BLaER1 treated with 17β-estradiol and CSF1 and Interleukin-3, amounts not matched to agents 10 nM and 100 nM (cell line): ENCODE data around the gene EEF1AKMT2.

ENCODE experiments used
- H3K27ac ChIP-seq, 11 experiments: shearing (Covaris generic); formaldehyde crosslinking; 2 replicates each; pipeline ENCODE4 v1.8.1; 2022
- H3K27me3 ChIP-seq, 11 experiments: shearing (Covaris generic); formaldehyde crosslinking; 2 replicates each; pipeline ENCODE4 v1.8.1; 2022
- H3K36me3 ChIP-seq, 11 experiments: shearing (Covaris generic); formaldehyde crosslinking; 2 replicates each; pipeline ENCODE4 v1.8.1; 2022
- H3K4me1 ChIP-seq, 10 experiments: shearing (Covaris generic); formaldehyde crosslinking; 2 replicates each; pipeline ENCODE4 v1.8.1; 2022
- H3K4me2 ChIP-seq, 11 experiments: shearing (Covaris generic); formaldehyde crosslinking; 2 replicates each; pipeline ENCODE4 v1.8.1; 2022
- H3K4me3 ChIP-seq, 10 experiments: shearing (Covaris generic); formaldehyde crosslinking; 2 replicates each; pipeline ENCODE4 v1.8.1; 2022
- H3K9ac ChIP-seq, 11 experiments: shearing (Covaris generic); formaldehyde crosslinking; 2 replicates each; pipeline ENCODE4 v1.8.1; 2022
- H3K9me3 ChIP-seq, 11 experiments: shearing (Covaris generic); formaldehyde crosslinking; replicated peaks in 1 of 11; 2 replicates each; pipeline ENCODE4 v1.8.1; 2022
- H4K20me1 ChIP-seq, 11 experiments: shearing (Covaris generic); formaldehyde crosslinking; 2 replicates each; pipeline ENCODE4 v1.8.1; 2022
- Cebpa-rat ChIP-seq, 11 experiments: shearing (Covaris generic); IDR thresholded peaks; 2 replicates each; pipeline ENCODE4 v1.8.1; 2022

The EEF1AKMT2 gene

DNA sequence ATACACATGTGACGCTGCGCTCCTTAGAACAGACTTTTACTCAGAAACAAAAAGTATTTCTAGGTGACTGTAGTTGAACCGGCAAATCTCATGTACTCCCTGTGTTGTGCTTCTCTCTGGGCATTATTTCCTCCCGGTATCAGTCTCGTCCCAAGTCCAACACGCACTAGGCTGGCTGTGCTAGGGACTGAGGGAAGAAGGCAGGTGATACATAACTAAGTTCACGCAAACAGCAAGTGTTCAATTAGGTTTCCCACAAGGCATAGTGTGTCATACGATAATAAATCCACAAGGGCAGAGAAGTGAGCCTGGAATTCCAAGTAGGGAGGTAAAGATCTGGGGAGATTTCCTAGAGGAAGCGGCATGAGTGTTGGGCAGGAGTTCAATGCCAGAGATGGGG is 67.9 kb downstream of the EEF1AKMT2 start:
- H3K4me2 ChIP-seq = peak overlapping the region; percentile 79 to 92 (median 86)
- H4K20me1 ChIP-seq = peaks cover 0 to 54% (median 31%) of the 10 kb centered on the region in 11 experiments; a peak in 14 of 22 replicates
- no peak for TF ChIP-seq Cebpa-rat (IDR thresholded peaks at IDR 0.05)
- peaks cover 96 to 100% (median 99%) of the 10 kb centered on the region in 10 experiments for H3K4me1 ChIP-seq
- no peaks in the 10 kb centered on the region for H3K9me3 ChIP-seq
- H3K9ac ChIP-seq = peak overlapping the region; percentile 63 to 77 (median 68)
- peaks cover 0 to 16% (median 0%) of the 10 kb centered on the region in 11 experiments; a peak in 4 of 22 replicates for H3K36me3 ChIP-seq
- H3K27ac ChIP-seq = peak overlapping the region; percentile 59 to 93 (median 76)
- 0 out of 20 replicates have a peak overlapping the region, but pooled peaks of 1 of the 10 experiments have one; percentile 1 for H3K4me3 ChIP-seq
- H3K27me3 ChIP-seq = no peaks in the 10 kb centered on the region

DNA sequence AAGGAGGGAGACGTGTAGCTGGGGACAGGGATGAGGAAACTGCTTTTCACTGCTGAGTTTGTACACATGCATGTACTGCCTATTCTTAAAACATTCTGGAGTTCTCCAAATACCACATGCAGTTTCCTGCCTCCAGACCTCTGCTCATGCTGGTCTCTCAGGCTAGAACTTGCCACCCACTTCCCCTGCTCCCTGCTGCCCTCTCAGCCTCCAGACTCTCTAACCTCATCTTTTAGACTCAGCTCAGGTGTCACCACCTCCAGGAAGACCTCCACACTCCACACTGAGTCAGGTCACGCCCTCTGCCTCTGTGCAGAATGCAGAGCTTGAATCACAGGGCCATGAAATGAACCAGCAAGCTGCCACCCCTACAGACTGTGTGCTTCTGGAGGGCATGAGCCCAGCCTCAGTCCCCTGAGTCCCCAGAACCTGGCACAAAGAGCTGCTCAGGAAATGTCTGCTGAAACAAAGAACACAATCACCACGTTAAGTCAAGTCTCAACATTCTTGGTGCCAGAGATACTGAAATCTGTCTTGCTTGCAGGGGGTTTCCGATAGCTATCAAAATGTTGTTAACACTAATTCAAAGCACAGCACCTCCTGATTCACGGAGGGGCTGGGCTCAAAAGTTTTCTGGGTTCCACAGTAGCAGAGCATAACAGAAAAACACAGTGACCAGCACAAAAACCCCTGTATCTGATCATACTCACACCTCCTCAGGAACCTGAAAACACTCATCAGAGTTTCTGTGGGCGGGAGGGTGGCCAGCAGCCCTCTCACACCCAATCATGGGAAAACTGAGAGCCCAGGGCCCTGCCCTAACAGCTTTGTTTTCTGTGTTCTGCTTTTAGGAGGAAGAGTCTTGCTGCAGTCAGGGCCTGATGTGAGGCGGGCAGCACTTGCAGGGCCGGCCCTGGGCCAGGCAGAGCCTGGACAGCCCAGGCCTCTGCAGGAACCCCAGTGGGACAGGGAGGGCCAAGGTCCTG is 68.6 kb downstream of the EEF1AKMT2 start:
- Histone ChIP-seq H3K9me3 (no peaks in the 10 kb centered on the region), H3K4me1 (peaks cover 96 to 100% (median 99%) of the 10 kb centered on the region in 10 experiments), H3K9ac (peak overlapping the region; percentile 63 to 77 (median 68)), H4K20me1 (peaks cover 0 to 56% (median 35%) of the 10 kb centered on the region in 11 experiments; a peak in 14 of 22 replicates), H3K4me3 (peak overlapping the region in 1 of 10 experiments; percentile 1; a peak in 1 of 20 replicates), H3K4me2 (peak overlapping the region; percentile 79 to 92 (median 86)), H3K27me3 (no peaks in the 10 kb centered on the region), H3K27ac (peak overlapping the region; percentile 59 to 93 (median 76)), H3K36me3 (peaks cover 0 to 16% (median 0%) of the 10 kb centered on the region in 11 experiments; a peak in 4 of 22 replicates)
- TF ChIP-seq Cebpa-rat (IDR thresholded peaks at IDR 0.05) = no peak

DNA sequence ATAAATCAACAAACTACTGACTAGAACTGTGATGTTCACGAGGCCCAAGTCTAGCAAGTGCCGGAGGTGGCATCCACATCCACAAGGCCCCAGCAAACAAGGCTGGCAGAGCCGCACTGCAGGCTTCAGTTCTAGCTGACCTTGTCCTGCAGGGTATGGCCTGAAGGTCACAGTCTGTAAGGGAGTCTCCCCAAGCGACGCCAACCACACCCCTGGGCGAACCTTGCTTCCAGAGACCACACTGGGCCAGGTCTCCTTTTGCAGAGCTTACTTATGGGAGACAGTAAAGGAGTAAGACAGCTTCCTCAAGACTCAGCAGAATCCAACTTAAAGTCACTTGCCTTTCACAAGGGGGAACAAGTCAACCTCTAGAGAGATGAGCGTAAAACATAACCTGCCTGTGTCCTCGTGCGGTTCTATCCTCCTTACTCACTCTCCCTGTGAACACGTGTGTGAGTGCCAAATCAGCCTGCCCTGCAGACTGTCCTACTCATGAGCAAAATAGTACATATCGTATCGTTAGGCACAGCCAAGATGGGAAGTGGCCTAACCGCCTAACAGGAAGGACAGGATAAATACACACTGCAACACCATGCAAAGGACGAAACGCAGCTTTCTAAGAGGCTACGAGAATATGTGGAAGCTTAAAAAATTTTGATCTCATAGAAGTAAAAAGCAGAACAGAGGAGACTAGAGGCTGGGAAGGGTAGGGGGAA is 70.2 kb downstream of the EEF1AKMT2 start:
- H3K36me3 ChIP-seq = peaks cover 0 to 16% (median 4%) of the 10 kb centered on the region in 11 experiments; a peak in 8 of 22 replicates
- H4K20me1 ChIP-seq = peaks cover 0 to 69% (median 42%) of the 10 kb centered on the region in 11 experiments; a peak in 16 of 22 replicates
- H3K4me1 ChIP-seq = peaks cover 97 to 100% (median 98%) of the 10 kb centered on the region in 10 experiments
- H3K27ac ChIP-seq = peak overlapping the region; percentile 59 to 93 (median 76); a peak in 21 of 22 replicates
- TF ChIP-seq Cebpa-rat (IDR thresholded peaks at IDR 0.05) = no peak
- H3K27me3 ChIP-seq = no peaks in the 10 kb centered on the region
- H3K4me3 ChIP-seq = no peak overlapping the region
- H3K4me2 ChIP-seq = peak overlapping the region; percentile 79 to 92 (median 86)
- H3K9ac ChIP-seq = peak overlapping the region; percentile 63 to 77 (median 68); a peak in 21 of 22 replicates
- no peaks in the 10 kb centered on the region for H3K9me3 ChIP-seq

DNA sequence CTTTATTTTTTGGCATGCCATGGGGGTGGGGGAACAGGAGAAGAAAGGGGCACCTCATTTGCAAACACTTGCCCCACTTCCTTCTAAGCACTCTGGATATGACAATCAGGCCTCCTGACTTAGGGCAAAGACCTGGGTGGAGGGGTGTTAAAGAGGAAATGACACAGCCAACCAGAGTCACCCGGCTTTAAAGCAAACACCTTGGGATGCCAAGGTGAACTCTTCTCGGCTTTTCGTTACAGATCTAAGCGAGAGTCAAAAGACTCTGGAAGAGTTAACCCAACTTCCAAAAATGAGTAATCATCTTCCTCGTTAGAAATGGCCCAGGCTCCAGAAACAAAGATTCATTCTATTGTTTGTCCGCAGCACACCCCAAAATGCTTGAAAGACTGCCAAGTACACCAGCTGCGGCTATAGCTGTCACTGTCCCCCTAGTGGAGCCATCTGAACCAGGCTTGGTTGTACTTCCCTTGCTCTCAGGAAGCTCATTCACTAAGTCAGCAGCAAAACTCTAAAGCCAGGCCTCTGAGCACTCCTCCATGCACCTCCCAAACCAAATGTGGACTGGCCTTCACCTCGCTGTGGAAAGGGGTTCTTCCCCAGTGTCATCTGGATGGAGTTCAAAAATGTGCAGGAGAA is 72.4 kb downstream of the EEF1AKMT2 start:
- no peak for TF ChIP-seq Cebpa-rat (IDR thresholded peaks at IDR 0.05)
- Histone ChIP-seq H3K9ac (peak overlapping the region in 6 of 11 experiments; percentile 4 to 51 (median 32); a peak in 7 of 22 replicates), H3K4me1 (peaks cover 75 to 98% (median 96%) of the 10 kb centered on the region in 10 experiments), H3K4me2 (peak overlapping the region; percentile 58 to 91 (median 77)), H3K27ac (peak overlapping the region; percentile 23 to 70 (median 44); a peak in 17 of 22 replicates), H3K9me3 (no peaks in the 10 kb centered on the region), H3K27me3 (no peaks in the 10 kb centered on the region), H4K20me1 (peaks cover 0 to 74% (median 56%) of the 10 kb centered on the region in 11 experiments; a peak in 18 of 22 replicates), H3K36me3 (peaks cover 0 to 15% (median 0%) of the 10 kb centered on the region in 11 experiments; a peak in 8 of 22 replicates), H3K4me3 (no peak overlapping the region)

DNA sequence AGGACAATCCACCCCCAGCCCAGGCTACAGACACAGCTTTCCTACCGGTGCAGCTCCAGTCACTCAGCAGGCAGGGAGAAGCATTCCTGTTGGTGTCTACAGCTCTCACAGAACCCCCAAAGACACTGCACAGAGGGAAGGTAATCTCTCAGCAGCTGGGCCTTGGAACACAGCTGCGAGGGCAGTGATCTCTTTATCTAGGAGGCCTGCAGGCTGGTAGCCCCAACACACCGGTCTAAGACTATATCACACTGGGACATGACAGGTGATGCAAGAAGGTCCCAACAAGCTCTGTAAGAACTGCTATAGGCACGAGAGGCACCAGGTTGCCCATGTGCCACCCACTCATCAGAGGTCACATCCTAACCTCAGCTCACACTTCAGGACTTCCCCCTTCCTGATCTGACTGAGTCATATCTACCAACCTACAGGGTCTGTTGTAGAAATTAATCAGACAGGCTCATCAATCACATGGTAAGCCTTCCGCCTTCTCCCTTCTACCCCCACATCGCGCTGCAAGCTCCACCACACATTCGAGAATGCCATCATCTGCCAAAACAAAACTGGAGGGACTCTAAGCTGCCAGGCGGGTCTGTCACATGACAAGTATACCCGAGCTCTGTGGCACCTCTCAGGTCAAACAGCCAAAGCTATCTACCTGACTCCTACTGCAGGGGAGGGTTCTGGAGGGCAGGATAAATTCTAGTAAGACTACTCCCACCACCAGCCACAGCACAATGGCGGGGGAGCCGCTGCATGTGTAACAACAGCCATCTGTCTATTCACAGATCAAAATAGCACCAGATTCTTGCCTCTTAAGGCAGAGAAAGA is 73.6 kb downstream of the EEF1AKMT2 start:
- TF ChIP-seq Cebpa-rat (IDR thresholded peaks at IDR 0.05) = 0 out of 22 replicates have a peak, but pooled peaks of 1 of the 11 experiments have one; percentile 8
- peak overlapping the region in 5 of 11 experiments; percentile 3 to 51 (median 41); a peak in 5 of 22 replicates for H3K9ac ChIP-seq
- peaks cover 0 to 74% (median 61%) of the 10 kb centered on the region in 11 experiments; a peak in 19 of 22 replicates for H4K20me1 ChIP-seq
- H3K4me1 ChIP-seq = peaks cover 73 to 98% (median 96%) of the 10 kb centered on the region in 10 experiments
- peak overlapping the region; percentile 23 to 70 (median 49); a peak in 18 of 22 replicates for H3K27ac ChIP-seq
- no peak overlapping the region for H3K4me3 ChIP-seq
- no peaks in the 10 kb centered on the region for H3K9me3 ChIP-seq
- H3K4me2 ChIP-seq = peak overlapping the region; percentile 58 to 91 (median 77)
- H3K36me3 ChIP-seq = peaks cover 0 to 18% (median 0%) of the 10 kb centered on the region in 11 experiments; a peak in 8 of 22 replicates
- H3K27me3 ChIP-seq = no peaks in the 10 kb centered on the region

DNA sequence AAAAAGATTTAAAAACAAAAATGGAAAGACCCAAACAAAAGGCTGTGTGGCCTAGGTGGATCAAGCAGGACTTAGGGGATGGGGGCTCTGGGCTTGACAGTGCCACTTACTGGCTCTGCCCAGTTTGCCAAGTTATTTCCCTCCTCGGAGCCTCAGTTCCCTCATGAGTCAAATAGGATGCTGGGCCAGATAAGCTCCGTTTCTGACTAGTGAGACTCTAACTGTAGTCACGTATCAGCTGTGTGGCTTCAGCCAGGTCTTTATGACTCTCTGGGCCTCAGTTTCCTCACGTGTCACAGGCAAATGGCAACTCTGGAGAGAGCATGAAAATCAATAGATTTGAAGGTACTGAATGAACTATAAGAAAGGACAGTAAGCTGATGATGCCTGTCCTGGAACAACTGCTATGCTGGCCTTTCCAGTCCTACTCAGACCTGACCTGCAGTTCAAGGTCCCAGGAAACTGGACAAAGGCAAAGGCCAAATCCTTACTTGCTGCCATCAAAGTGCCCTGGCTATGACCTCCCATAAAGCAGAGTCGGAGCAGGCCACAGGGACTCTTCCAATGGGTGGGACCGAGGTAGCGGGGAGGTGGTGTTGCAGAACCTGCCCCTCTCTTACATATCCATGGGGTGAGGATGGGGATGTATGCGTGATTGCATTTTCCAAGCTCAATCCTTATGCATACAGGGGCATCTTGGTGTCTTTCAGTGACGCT is 74.5 kb downstream of the EEF1AKMT2 start:
- no peak for TF ChIP-seq Cebpa-rat (IDR thresholded peaks at IDR 0.05)
- Histone ChIP-seq H3K9me3 (no peaks in the 10 kb centered on the region), H3K4me3 (no peak overlapping the region), H3K27ac (peak overlapping the region in 8 of 11 experiments; percentile 3 to 70 (median 32); a peak in 7 of 22 replicates), H4K20me1 (peaks cover 3 to 83% (median 65%) of the 10 kb centered on the region in 11 experiments; a peak in 19 of 22 replicates), H3K4me1 (peaks cover 72 to 98% (median 95%) of the 10 kb centered on the region in 10 experiments), H3K36me3 (peaks cover 0 to 23% (median 4%) of the 10 kb centered on the region in 11 experiments; a peak in 9 of 22 replicates), H3K9ac (no peak overlapping the region), H3K27me3 (no peaks in the 10 kb centered on the region), H3K4me2 (peak overlapping the region; percentile 58 to 91 (median 77); a peak in 21 of 22 replicates)

DNA sequence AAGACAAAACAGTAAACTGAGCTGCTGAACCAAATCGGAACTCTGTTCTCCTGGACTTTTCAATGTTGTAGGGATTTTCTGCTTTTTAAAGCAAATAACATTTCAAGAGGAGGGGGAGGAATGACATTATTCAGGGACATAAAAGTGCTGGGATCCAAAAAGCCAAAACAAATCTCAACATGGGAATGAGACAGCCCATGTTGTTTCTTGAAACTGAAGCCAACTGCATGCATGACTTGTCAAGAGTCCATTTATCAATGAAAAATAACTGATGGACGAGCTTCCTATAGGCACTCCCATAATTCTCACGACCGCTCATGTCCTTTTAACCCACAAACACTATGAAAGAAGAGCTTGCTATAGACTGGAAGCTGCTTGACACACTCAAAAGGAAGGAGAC is 75.3 kb downstream of the EEF1AKMT2 start:
- no peak for TF ChIP-seq Cebpa-rat (IDR thresholded peaks at IDR 0.05)
- Histone ChIP-seq H3K36me3 (peaks cover 0 to 23% (median 4%) of the 10 kb centered on the region in 11 experiments; a peak in 9 of 22 replicates), H4K20me1 (peaks cover 3 to 90% (median 70%) of the 10 kb centered on the region in 11 experiments; a peak in 19 of 22 replicates), H3K4me2 (peak overlapping the region in 5 of 11 experiments; percentile 13 to 83 (median 36); a peak in 3 of 22 replicates), H3K4me1 (peaks cover 68 to 97% (median 93%) of the 10 kb centered on the region in 10 experiments), H3K27ac (no peak overlapping the region; a peak in 1 of 22 replicates), H3K9ac (no peak overlapping the region), H3K4me3 (no peak overlapping the region), H3K9me3 (no peaks in the 10 kb centered on the region), H3K27me3 (no peaks in the 10 kb centered on the region)
